ENCODE measurements around the gene UXS1. TPM values are rescaled to one million over a fixed set of nuclear protein-coding genes. Genes with fewer than 3 reads are reported as not detected.
A peak's percentile ranks its signal among the peaks of the same experiment; 100 is the strongest.

UXS1 gene
- total and polyA plus RNA-seq, 2 of the 8 experiments (the other 6 are each of a cell fraction or from before 2014, with no cell fraction given) = 44.5 to 63.4 TPM

DNA sequence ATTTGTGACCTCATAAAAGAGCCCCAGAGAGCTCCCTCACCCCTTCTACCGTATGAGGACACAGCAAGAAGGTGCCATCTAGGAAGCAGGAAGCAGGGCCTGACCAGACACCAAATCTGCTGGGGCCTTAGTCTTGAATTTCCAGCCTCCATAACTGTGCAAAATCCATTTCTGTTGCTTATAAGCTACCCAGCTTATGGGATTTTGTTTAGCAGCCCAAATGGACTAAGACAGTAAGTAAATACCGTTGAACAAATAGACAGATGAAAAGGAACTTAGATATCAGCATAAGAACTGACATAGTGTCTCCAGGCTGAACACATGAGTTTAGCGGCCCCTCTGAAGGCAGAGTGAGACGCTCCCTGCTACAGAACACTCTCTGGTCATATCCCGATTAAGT is 130.9 kb downstream of the UXS1 start:
- no peak overlapping the region for H3K4me2 ChIP-seq (ENCODE audit: insufficient read depth in 1 of 2, low read depth in 2 of 2, low read length in 2 of 2)
- 71% methylated on average over 5 of the region's 5 CpGs; no CpG with 5 or more reads in 1 of the 2 experiments for WGBS, 2 experiments (ENCODE audit: extremely low coverage in 1 of 2, insufficient coverage in 1 of 2, insufficient read length in 1 of 2, insufficient replicate concordance in 2 of 2, low coverage in 1 of 2, low lambda C conversion rate in 2 of 2, missing lambda C conversion rate in 1 of 2)
- H3K4ac ChIP-seq (replicated peaks; ENCODE audit: insufficient read length, low read depth, low read length) = no peak overlapping the region
- H4K8ac ChIP-seq (ENCODE audit: extremely low read depth, insufficient read depth, low read length) = no peak overlapping the region
- H2AFZ ChIP-seq (ENCODE audit: low read length) = no peak overlapping the region
- no peaks in the 10 kb centered on the region for H4K20me1 ChIP-seq (replicated peaks in 1 of 2; ENCODE audit: control insufficient read depth in 1 of 2, insufficient read depth in 2 of 2, low read length in 2 of 2)
- H2BK5ac ChIP-seq (ENCODE audit: low read depth, low read length) = no peak overlapping the region
- H2BK12ac ChIP-seq (ENCODE audit: low read depth, low read length) = no peak overlapping the region
- TF ChIP-seq RFX5 (IDR thresholded peaks at IDR 0.05; ENCODE audit: borderline replicate concordance, low read depth, low read length) (no peak), CBX5 (IDR thresholded peaks at IDR 0.05; ENCODE audit: low read depth, low read length) (no peak), BRCA1 (IDR thresholded peaks at IDR 0.05; ENCODE audit: low read depth, low read length) (no peak), TAF1 (IDR thresholded peaks at IDR 0.05; ENCODE audit: low read depth, low read length) (no peak), CHD2 (IDR thresholded peaks at IDR 0.05; ENCODE audit: low read length) (no peak), CREB1 (IDR thresholded peaks at IDR 0.05) (no peak), HDAC6 (IDR thresholded peaks at IDR 0.05; ENCODE audit: low read depth, low read length) (no peak), CBX8 (IDR thresholded peaks at IDR 0.05; ENCODE audit: borderline replicate concordance, low read depth, low read length) (no peak), EP300 (IDR thresholded peaks at IDR 0.05; ENCODE audit: borderline replicate concordance in 1 of 2, low read depth in 2 of 2, low read length in 2 of 2) (no peak)
- H3K56ac ChIP-seq (replicated peaks; ENCODE audit: insufficient read length, low read depth, low read length) = no peak overlapping the region
- H3K23me2 ChIP-seq (ENCODE audit: low read depth, low read length) = peaks cover 13% of the 10 kb centered on the region; the same call in 1 of the 2 replicates
- no peak overlapping the region for H3K18ac ChIP-seq (ENCODE audit: extremely low read depth, low read length)
- no peaks in the 10 kb centered on the region for H3K9me3 ChIP-seq (ENCODE audit: insufficient read depth in 2 of 2, low read depth in 1 of 2, low read length in 1 of 2)
- no peak overlapping the region for H3K9ac ChIP-seq (replicated peaks in 1 of 4; ENCODE audit: extremely low read depth in 1 of 4, low read depth in 3 of 4, low read length in 3 of 4)
- no peak overlapping the region for H2BK120ac ChIP-seq (replicated peaks; ENCODE audit: low read depth, low read length)
- FAIRE-seq (no peak), DNase-seq (ENCODE audit: low read depth in 1 of 2, low spot score in 2 of 2) (peak in 1 of 2 experiments; percentile 7)
- no peak overlapping the region for H2BK15ac ChIP-seq (ENCODE audit: low read length)
- H2AK5ac ChIP-seq (ENCODE audit: low read depth, low read length) = no peak overlapping the region
- no peaks in the 10 kb centered on the region for H3K79me2 ChIP-seq (ENCODE audit: control insufficient read depth in 1 of 2, insufficient read depth in 2 of 2, low read length in 2 of 2)
- no peak overlapping the region for H3K4me3 ChIP-seq (ENCODE audit: extremely low read depth in 1 of 4, insufficient read depth in 2 of 4, low read depth in 3 of 4, low read length in 4 of 4)
- H3K23ac ChIP-seq (ENCODE audit: insufficient read length) = no peak overlapping the region
- peaks cover 0 to 5% (median 2%) of the 10 kb centered on the region in 4 experiments; a peak in 2 of 7 replicates for H3K4me1 ChIP-seq (replicated peaks in 1 of 4; ENCODE audit: control insufficient read depth in 3 of 4, insufficient read depth in 4 of 4, low read length in 3 of 4)
- ChIA-PET POLR2A (ENCODE audit: partially characterized antibody) (no interaction called here), CTCF (ENCODE audit: partially characterized antibody) (interaction anchor here (0.7 to 1.8 kb wide), 5 partner anchors 14 to 486 kb away, joined by 3 to 6 read pairs (median 3); no protein-coding TSS in a partner anchor)
- no peak overlapping the region for H4K91ac ChIP-seq (replicated peaks; ENCODE audit: insufficient read length, low read length)
- H3K27me3 ChIP-seq (replicated peaks in 1 of 4; ENCODE audit: control insufficient read depth in 3 of 4, extremely low read depth in 1 of 4, insufficient read depth in 3 of 4, low read length in 3 of 4) = peaks cover 0 to 16% (median 10%) of the 10 kb centered on the region in 4 experiments; a peak in 6 of 7 replicates
- H3K27ac ChIP-seq (ENCODE audit: low read depth, low read length) = no peak overlapping the region
- H3K79me1 ChIP-seq (ENCODE audit: low read depth, low read length) = no peaks in the 10 kb centered on the region
- H3K14ac ChIP-seq (ENCODE audit: insufficient read length) = no peak overlapping the region
- H2BK20ac ChIP-seq (ENCODE audit: low read length) = no peak overlapping the region
- H4K5ac ChIP-seq (ENCODE audit: insufficient read length, low read depth, low read length) = no peak overlapping the region
- H3K36me3 ChIP-seq (ENCODE audit: control insufficient read depth in 2 of 4, insufficient read depth in 4 of 4, low read length in 3 of 4) = no peaks in the 10 kb centered on the region

All from H1 (cell line).